Left renal pelvis (tissue), 4 donors: Measurements from ENCODE around the gene BNC2. TPM values are rescaled to one million over a fixed set of nuclear protein-coding genes. Genes with fewer than 3 reads are reported as not detected.
"Not testable (repeated sequence)": the region's sequence is repeated elsewhere in the genome, so short reads cannot be mapped to it uniquely, and the experiment has no call there.

Experiments
- DNase-seq, 4 donors: peaks; one replicate each; pipeline ENCODE4 v3.0.0-alpha.2; 2013; ENCODE audit warnings: low read depth in 4 of 4, low spot score in 3 of 4
- polyA plus RNA-seq, 4 donors: library from polyadenylated mRNA; unstranded; fragments of 120-200 nt; gene quantifications; one replicate each; pipeline ENCODE4 v1.2.1, GENCODE V29; 2013; ENCODE audit not compliant: insufficient read length in 4 of 4

BNC2 gene
- polyA plus RNA-seq, result 10 to 100 TPM in 1 of 4 donors, 1 to 10 TPM in 3; 8.2 to 47.7 (median 9.3) TPM

- peak; percentile 41 to 66 (median 48) for DNase-seq
These were observed at the start of gene BNC2 for GRCh38 chr9:16870596-16871335. TSS of gene BNC2 (minus strand) at chr9:16870670. CDS start at chr9:16870648, 22 bp downstream.

GRCh38 chr9:16918920-16919319 is 48.5 kb upstream of the BNC2 start:
- no peak for DNase-seq

- DNase-seq, result no peak
These were observed 44.8 kb upstream of the BNC2 start for GRCh38 chr9:16915126-16915831.

GRCh38 chr9:16912197-16912596 is 41.7 kb upstream of the BNC2 start:
- DNase-seq, result peak in 1 of 4 donors; percentile 6

- not testable (repeated sequence) for DNase-seq
These were observed 37.7 kb upstream of the BNC2 start for GRCh38 chr9:16908206-16908605.

- no peak for DNase-seq
These were observed 34.2 kb upstream of the BNC2 start for GRCh38 chr9:16904655-16905054.

GRCh38 chr9:16901590-16901989 is 31.1 kb upstream of the BNC2 start:
- no peak for DNase-seq

GRCh38 chr9:16899606-16900005 is 29.1 kb upstream of the BNC2 start:
- no peak for DNase-seq

- no peak for DNase-seq
These were observed 28.0 kb upstream of the BNC2 start for GRCh38 chr9:16898464-16898863.

- no peak for DNase-seq
These were observed 18.1 kb upstream of the BNC2 start for GRCh38 chr9:16888594-16888993.

- DNase-seq, result no peak
These were observed 15.5 kb upstream of the BNC2 start for GRCh38 chr9:16885931-16886330.

- DNase-seq, result no peak
These were observed 14.6 kb upstream of the BNC2 start for GRCh38 chr9:16884952-16885513.

GRCh38 chr9:16884373-16884772 is 13.9 kb upstream of the BNC2 start:
- no peak for DNase-seq

- no peak for DNase-seq
These were observed 13.1 kb upstream of the BNC2 start for GRCh38 chr9:16883586-16883985.

GRCh38 chr9:16882440-16882839 is 12.0 kb upstream of the BNC2 start:
- not testable (repeated sequence) for DNase-seq

- no peak for DNase-seq
These were observed 8.9 kb upstream of the BNC2 start for GRCh38 chr9:16879416-16879815.

GRCh38 chr9:16877256-16877655 is 6.8 kb upstream of the BNC2 start:
- DNase-seq, result no peak

GRCh38 chr9:16873126-16873802 is 2.8 kb upstream of the BNC2 start:
- DNase-seq, result no peak

- peak in 2 of 4 donors; percentile 33 to 43 for DNase-seq
These were observed 1.1 kb upstream of the BNC2 start for GRCh38 chr9:16871336-16872151.

- DNase-seq, result no peak
These were observed 431 bp downstream of the BNC2 start for GRCh38 chr9:16869882-16870595.
